Stimulated activated CD4-positive, alpha-beta T cell treated with anti-CD3 and anti-CD28 coated beads, Interleukin-1b, Interleukin-23, amount 100 ng/mL, for 1 hour (primary cell): ENCODE results near the gene KBTBD4.
"Not testable (repeated sequence)": the region's sequence is repeated elsewhere in the genome, so short reads cannot be mapped to it uniquely, and the experiment has no call there.

Experiments
- DNase-seq, 2 donors: peaks; one replicate each; pipeline ENCODE4 v3.0.0-alpha.2; 2020; ENCODE audit warnings: low read depth in 2 of 2

Gene KBTBD4

GRCh38 chr11:47589977-47590861, 11.4 kb upstream of the KBTBD4 start:
- DNase-seq: no peak

GRCh38 chr11:47589584-47589976, 10.8 kb upstream of the KBTBD4 start:
- DNase-seq: no peak

GRCh38 chr11:47589118-47589517, 10.3 kb upstream of the KBTBD4 start:
- DNase-seq: no peak

DNA sequence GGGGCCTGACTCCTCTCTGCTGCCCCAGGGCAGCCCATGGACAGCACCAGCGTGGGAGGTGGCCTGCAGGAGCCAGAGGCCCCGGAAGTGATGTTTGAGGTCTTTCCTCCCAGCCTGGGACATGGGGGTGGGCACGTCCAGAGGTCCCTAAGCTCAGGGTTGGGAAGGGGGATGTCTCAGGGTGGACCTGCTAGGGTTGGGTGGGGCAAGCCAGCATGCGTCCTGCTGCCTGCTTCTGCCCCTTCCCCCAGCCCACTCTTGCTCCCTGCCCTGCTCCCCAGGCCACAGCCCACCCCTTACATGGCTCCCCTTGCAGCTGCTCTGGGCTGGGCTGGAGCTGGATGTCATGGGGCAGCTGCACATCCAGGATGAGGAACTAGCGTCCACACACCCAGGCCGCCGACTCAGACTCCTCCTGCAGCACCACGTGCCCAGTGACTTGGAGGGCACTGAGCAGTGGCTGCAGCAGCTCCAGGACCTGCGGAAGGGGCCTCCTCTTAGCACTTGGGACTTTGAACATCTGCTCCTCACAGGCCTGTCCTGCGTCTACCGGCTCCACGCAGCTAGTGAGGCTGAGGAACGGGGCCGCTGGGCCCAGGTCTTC, 9.1 kb upstream of the KBTBD4 start:
- DNase-seq: no peak

DNA sequence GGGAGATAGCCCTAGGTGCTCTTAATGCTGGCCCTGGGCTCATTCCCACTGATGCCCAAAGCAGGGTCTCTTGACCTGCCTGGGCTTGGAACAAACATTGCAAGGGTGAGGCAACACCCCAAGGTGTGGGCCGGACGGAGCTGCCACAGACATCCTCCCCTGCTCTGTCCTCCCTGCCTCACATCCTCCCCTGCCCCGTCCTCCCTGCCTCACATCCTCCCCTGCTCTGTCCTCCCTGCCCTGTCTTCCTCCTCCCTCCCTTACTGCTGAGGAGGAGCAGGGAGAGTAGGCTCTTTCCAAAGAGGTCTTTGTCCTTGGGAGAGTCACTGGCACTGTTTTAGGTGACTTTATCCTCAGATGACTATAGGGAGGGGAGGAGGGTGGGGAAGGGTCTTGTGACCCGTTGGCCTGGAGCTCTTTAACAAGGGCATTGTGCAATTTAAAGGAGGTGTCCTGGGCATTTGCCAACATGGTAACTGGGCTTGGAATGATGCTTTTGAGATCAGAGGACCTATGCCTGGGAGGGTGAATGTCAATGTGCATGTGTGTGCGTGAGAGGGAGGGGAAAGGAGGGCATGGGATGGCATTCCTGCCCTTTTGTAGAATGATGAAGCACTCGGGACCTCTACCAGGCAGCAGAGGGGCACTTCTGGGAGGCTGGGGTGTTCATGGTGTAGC, 8.4 kb upstream of the KBTBD4 start:
- DNase-seq: no peak

DNA sequence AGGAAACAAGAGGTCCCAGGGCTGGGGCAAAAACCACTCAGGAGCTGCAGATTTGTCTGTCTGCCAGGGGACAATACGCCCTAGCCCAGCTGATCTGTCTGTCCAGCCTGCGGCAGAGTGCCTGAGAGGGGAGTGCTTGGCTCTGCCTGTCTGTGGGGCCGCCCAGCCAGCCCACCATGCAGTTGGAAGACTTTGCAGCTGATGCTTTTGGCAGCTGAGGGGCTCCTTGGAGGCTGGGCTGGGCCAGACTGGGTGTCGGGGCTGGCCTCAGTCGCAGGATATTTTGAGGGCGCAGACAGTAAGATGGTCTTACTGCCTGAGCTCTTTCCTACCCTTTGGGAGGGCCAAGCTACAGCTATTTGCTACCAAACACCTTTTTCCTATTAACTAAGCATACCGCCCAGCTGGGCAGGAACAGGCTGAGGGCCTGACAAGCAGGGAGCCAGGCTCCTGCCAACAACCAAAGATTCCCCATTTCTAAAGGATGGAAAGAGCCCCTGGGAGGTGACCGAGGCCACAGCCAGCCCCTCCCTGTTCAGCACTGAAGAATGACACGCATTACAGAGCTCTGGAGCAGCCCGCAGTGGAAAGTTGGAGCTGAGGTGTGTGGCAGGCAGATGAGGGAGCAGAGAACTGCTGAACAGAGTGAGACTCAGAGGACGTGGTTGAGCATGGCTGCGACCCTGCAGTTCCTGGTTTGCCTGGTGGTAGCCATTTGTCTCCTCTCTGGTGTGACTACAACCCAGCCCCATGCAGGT, 7.5 kb upstream of the KBTBD4 start, which contains the start of gene FAM180B:
Gene FAM180B (plus strand): TSS at position 581 of the 758 bp plus-strand sequence. CDS start 91 bp downstream, at position 672.
- DNase-seq: no peak

GRCh38 chr11:47583844-47584243, 5.1 kb upstream of the KBTBD4 start:
- DNase-seq: no peak

DNA sequence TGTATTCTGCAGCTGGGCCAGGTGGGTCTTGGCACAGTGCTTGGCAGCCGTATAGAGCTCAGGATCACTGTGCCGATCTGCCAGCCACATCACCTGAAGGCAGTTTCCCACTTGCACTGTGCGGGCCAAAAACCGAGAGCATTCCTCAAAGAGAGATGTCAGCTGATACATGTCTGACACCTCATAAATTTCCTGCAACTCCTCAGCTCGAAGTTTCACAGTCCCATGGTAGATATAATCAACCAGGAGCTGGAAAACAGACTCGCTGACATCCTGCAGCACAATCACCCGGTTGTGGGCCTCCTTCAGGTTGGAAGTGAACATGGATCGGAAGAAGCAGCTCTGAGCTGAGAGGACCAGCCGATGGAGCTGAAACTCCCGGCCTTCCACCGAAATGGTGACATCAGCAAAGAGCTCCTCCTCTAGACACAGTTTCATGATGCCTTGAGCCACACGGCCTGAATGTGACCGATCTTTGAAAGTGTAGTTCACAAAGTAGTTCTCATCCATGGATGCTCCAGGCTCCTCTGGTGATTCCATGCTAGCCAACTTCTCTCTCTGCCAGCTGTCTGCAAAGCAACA, 1.2 kb downstream of the KBTBD4 start:
- no peak for DNase-seq

GRCh38 chr11:47573321-47573720, 5.4 kb downstream of the KBTBD4 start:
- DNase-seq: no peak

DNA sequence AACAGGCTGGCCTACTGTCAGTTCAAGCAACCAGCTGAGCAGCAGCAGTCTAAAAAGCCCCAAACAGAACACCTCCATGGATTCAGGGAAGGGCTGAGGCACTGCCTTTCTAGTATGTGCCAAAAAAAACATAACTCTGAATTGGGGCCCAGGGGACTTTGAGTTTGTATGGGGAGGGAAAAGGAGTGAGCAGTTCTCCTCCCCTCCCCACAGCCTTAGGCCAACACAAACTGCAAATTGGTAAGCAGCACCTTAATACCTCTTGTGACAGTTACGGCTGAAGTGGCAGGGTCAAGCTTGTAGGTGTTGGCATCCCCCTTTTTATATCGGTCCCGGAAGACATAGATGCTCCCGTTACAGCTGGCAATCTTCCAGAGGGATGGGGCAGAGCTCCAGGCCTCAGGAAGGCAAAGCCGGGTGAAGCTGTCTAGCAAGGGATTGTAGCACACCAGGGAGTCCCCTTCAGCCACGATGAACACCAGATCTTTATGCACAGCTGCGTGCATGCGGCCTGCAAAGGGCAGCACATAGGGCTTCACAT, 6.0 kb downstream of the KBTBD4 start:
- no peak for DNase-seq

DNA sequence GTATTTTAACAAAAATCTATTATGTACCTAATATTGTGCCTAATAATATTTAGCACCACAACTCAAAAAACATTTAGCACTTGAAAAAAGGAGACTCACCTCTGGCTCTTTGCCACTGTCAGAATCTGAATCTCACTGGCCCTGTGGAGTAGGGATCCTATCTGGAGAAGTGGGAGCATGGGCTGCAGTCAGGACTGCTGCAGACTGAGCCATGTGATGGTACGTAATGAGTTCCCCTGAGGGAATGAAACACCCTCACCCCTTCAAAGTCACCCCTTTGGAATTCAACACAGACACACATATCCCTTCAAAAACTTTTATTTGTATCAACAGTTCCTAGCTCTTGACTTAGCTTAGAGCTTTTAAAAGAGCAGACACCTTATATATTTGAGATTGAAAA, 6.9 kb downstream of the KBTBD4 start:
- DNase-seq: no peak

- DNase-seq: no peak
These were observed 7.4 kb downstream of the KBTBD4 start for GRCh38 chr11:47571357-47571729.

DNA sequence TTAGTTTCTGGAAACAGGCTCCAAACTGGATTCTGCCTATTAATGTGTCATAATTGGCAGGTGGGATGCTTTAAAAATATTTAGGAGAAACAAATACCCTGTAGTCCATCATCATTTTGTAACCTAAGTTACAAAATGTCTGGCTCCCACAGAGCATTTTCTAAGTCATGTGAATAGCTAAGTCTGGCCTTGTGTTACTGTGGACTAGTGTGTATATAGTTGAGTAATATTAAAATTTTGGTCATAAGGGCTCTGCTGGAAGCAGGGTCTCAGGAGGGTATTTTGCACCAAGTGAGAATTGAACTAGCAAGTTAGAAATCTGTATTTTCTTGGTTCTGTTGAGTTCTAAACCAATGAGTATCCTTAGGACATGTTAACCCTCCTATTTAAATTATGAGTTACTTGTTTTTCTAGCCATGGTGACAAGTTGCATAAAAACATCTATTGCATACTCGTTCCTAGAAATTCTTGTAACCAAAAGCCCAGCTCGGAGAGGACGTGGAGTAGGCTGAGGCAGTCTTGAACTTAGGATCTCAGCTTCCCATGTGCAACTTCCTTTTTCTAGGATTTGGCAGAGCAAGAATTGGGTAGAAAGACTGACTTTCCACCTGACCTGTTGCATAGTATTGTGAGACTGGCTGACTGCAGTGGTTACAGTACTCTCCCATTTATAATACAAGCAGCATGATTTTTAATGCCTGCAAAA, 8.0 kb downstream of the KBTBD4 start:
- no peak for DNase-seq

DNA sequence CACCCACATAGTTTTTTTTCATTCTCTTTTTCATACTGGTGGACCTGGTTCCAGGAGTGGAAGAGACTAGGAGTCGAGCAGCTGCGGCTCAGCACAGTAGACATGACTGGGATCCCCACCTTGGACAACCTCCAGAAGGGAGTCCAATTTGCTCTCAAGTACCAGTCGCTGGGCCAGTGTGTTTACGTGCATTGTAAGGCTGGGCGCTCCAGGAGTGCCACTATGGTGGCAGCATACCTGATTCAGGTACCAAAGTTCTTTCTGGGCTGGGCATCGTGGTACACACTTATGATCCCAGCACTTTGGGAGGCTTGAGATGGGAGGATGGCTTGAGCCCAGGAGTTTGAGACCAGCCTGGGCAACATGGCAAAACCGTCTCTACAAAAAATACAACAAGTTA, 9.1 kb downstream of the KBTBD4 start:
- DNase-seq: no peak

- DNase-seq: no peak
These were observed 12.5 kb downstream of the KBTBD4 start for GRCh38 chr11:47566149-47566698.

DNA sequence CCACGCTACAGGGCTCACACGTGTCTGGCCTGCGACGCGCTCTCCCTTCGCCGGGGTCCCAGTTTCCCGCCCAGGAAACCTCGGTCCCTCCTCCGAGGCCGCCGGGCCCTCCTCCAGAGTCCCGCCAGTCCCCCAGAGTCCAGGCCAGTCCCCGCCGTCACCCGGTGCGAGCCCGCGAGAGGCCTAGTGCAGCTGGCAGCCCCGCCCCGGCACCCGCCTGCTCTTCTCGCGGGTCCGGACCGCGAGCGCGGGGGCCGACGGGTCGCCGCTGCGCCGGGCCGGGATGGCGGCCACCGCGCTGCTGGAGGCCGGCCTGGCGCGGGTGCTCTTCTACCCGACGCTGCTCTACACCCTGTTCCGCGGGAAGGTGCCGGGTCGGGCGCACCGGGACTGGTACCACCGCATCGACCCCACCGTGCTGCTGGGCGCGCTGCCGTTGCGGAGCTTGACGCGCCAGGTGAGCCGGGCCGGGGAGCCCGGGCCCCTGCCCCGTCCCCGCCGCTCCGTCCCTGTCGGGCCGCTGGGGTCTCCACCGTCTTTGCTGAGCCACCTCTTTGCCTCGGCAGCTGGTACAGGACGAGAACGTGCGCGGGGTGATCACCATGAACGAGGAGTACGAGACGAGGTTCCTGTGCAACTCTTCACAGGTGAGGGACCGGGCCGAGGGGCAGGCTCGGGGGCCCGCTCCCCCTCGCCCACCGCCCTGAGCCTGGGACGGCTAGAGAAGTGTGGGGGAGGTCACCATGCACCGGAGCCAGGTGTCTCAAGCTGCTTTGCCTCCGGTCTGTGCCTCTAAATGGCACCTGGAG, 13.2 kb downstream of the KBTBD4 start, which contains the start of gene PTPMT1:
Gene PTPMT1 (plus strand): TSS at position 260 of the 809 bp plus-strand sequence. CDS start 24 bp downstream, at position 284.
- DNase-seq: peak in 1 of 2 donors; percentile 40

GRCh38 chr11:47564933-47565339, 13.8 kb downstream of the KBTBD4 start:
- DNase-seq: no peak

GRCh38 chr11:47564366-47564765, 14.4 kb downstream of the KBTBD4 start:
- DNase-seq: not testable (repeated sequence)

DNA sequence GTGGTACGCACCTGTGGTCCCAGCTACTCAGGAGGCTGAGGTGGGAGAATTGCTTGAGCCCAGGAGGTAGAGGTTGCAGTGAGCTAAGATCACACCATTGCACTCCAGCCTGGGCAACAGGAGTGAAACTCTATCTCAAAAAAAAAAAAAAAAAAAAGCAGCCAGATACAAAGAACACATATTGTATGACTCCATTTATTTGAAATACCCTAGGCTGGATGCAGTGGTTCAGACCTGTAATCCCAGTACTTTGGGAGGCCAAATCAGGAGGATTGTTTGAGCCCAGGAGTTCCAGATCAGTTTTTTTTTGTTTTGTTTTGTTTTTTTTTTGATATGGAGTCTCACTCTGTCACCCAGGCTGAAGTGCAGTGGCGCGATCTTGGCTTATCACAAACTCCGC, 16.4 kb downstream of the KBTBD4 start:
- not testable (repeated sequence) for DNase-seq
